Transverse colon (tissue), 4 donors: Measurements from ENCODE around the gene CSKMT. TPM values are rescaled to one million over a fixed set of nuclear protein-coding genes. Genes with fewer than 3 reads are reported as not detected.

Source experiments
- DNase-seq: peaks from one replicate; pipeline ENCODE4 v3.0.0-alpha.2; 2019
- H3K27ac ChIP-seq, 4 donors: fragments of 200-600 bp; sonication (generic); 2 replicates each; pipeline ENCODE4 v1.5.1; 2016 to 2018; ENCODE audit warnings: inconsistent platforms in 4 of 4
- H3K27me3 ChIP-seq: fragments of 200-600 bp; sonication (generic); 2 replicates; pipeline ENCODE4 v1.5.1; 2017; ENCODE audit warnings: inconsistent platforms
- H3K36me3 ChIP-seq, 4 donors: fragments of 200-600 bp; sonication (generic); 2 replicates each; pipeline ENCODE4 v1.5.1; 2017 to 2019; ENCODE audit warnings: inconsistent platforms in 4 of 4
- H3K4me1 ChIP-seq, 4 donors: fragments of 200-600 bp; sonication (generic); 2 replicates each; pipeline ENCODE4 v1.5.1; 2017 to 2020; ENCODE audit warnings: inconsistent platforms in 4 of 4
- H3K4me3 ChIP-seq, 4 donors: fragments of 200-600 bp; sonication (generic); 1 replicate in 1 of 4; 2 replicates in 3 of 4; pipeline versions ENCODE4 v1.5.1 to v1.6.1; 2017 to 2019; ENCODE audit warnings: inconsistent platforms in 4 of 4
- H3K9me3 ChIP-seq, 2 donors: fragments of 200-600 bp; sonication (generic); 2 replicates each; pipeline ENCODE4 v1.5.1; 2017 to 2019; ENCODE audit warnings: inconsistent platforms in 2 of 2
- EP300 ChIP-seq: sonication (generic); formaldehyde crosslinking; IDR thresholded peaks from one replicate; pipeline ENCODE4 v1.6.1; 2017; ENCODE audit warnings: antibody characterized with exemption, low read depth
- POLR2A ChIP-seq: fragments of 450-650 bp; IDR thresholded peaks from one replicate; pipeline ENCODE4 v1.6.1; 2016; ENCODE audit warnings: antibody characterized with exemption, mild to moderate bottlenecking, moderate library complexity
- POLR2AphosphoS5 ChIP-seq, 3 donors: sonication (generic); formaldehyde crosslinking; IDR thresholded peaks; one replicate each; pipeline ENCODE4 v1.6.1; 2016; ENCODE audit warnings: antibody characterized with exemption in 3 of 3
- WGBS, 2 donors: methylation state at CpG; one replicate each; pipeline ENCODE4 v1.1.5; 2018; ENCODE audit warnings: low coverage in 1 of 2; 5-methylcytosine and 5-hydroxymethylcytosine counted together
- in situ Hi-C, 4 donors: fragments of 200-750 bp; cut with MboI; loops; one replicate each; pipeline versions ENCODE4 v1.15.0 to v1.15.1; 2017; ENCODE audit warnings: low sequenced_read_pairs in 3 of 4, low pct_ligation_motif_present in 1 of 4, low pct_unique_long_range_greater_than_20kb in 1 of 4
- intact Hi-C: fragments of 100-400 bp; cut with DNase I; formaldehyde crosslinking; loops from one replicate; pipeline ENCODE4 v1.15.1; 2023; ENCODE audit warnings: low total_unique reads
- total RNA-seq, 4 donors: library from RNA; depleted of rRNA; stranded (reverse); fragments of >200 nt; gene quantifications; one replicate each; pipeline ENCODE4 v1.1.0, GENCODE V29; 2016
- TF ChIP-seq, protein P1 (sequence below), 5 experiments: fragments of 200-600 bp in 3 of 5; fragments of 450-650 bp in 2 of 5; sonication (generic) in 3 of 5; IDR thresholded peaks; 1 replicate in 2 of 5; 2 replicates in 3 of 5; pipeline ENCODE4 v1.5.1; 2016 to 2017; ENCODE audit warnings: antibody characterized with exemption in 5 of 5, inconsistent platforms in 3 of 5, mild to moderate bottlenecking in 2 of 5, moderate library complexity in 1 of 5

Gene CSKMT
- total RNA-seq, 4 donors from 2014 or later = 6.0 to 17.0 TPM; not detected in 2

GRCh38 chr11:62708793-62709192 is 43.7 kb downstream of the CSKMT start:
- intact Hi-C loops = no loop called here
- TF ChIP-seq POLR2AphosphoS5 (IDR thresholded peaks at IDR 0.05) (no peak), POLR2A (no peak), EP300 (no peak)
- TF ChIP-seq, protein P1, sequence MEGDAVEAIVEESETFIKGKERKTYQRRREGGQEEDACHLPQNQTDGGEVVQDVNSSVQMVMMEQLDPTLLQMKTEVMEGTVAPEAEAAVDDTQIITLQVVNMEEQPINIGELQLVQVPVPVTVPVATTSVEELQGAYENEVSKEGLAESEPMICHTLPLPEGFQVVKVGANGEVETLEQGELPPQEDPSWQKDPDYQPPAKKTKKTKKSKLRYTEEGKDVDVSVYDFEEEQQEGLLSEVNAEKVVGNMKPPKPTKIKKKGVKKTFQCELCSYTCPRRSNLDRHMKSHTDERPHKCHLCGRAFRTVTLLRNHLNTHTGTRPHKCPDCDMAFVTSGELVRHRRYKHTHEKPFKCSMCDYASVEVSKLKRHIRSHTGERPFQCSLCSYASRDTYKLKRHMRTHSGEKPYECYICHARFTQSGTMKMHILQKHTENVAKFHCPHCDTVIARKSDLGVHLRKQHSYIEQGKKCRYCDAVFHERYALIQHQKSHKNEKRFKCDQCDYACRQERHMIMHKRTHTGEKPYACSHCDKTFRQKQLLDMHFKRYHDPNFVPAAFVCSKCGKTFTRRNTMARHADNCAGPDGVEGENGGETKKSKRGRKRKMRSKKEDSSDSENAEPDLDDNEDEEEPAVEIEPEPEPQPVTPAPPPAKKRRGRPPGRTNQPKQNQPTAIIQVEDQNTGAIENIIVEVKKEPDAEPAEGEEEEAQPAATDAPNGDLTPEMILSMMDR (IDR thresholded peaks at IDR 0.05) = no peak
- in situ Hi-C loops = no loop called here

DNA sequence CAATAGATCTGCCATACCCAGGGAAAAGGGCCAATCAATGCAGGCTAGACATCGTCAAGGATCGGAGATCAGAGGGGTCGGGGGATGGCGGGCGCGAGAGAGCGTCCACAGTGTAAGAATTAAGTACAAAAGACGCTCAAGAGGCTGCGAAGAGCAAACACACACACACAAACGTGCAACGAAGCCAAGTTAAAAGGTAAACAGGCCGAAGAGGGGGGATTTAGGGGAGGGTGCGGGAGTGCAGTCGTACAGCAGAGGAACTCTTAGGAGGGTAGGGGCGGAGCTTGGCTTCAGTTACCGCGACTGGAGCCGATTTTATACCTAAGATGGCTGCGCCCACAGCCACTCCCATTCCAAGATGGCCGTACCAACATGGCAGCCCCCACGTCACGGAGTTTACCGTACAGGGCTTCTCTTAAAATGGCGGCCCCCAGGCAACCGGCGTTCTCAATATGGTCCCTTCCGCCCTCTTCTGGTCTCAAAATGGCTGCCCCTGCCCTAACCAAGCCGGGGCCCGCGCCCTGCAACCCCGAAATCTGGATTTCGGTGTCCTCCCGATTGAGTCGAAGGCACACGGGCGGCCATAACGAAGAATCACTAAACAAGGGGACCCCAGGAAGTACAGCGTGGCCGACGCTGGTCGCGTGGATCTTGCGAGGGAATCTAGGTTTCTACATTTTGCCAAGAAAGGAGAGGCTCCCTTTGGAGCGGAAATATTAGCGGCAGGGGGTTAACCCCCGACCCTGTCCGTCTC is 44.3 kb downstream of the CSKMT start:
- in situ Hi-C loops = no loop called here

More at GRCh38 chr11:62708793-62709192, 43.7 kb downstream of the CSKMT start:
- no peaks in the 10 kb centered on the region for H3K27me3 ChIP-seq
- WGBS, 2 donors = 0 to 2% methylated on average over 2 to 7 of the region's 7 CpGs
- peak overlapping the region; percentile 93 to 98 (median 96) for H3K27ac ChIP-seq
- H3K4me3 ChIP-seq = peak overlapping the region; percentile 30 to 71 (median 51)
- no peaks in the 10 kb centered on the region for H3K9me3 ChIP-seq
- peak; percentile 54 for DNase-seq
- peaks cover 0 to 14% (median 0%) of the 10 kb centered on the region in 4 donors for H3K36me3 ChIP-seq
- H3K4me1 ChIP-seq = peaks cover 33 to 57% (median 40%) of the 10 kb centered on the region in 4 donors

DNA sequence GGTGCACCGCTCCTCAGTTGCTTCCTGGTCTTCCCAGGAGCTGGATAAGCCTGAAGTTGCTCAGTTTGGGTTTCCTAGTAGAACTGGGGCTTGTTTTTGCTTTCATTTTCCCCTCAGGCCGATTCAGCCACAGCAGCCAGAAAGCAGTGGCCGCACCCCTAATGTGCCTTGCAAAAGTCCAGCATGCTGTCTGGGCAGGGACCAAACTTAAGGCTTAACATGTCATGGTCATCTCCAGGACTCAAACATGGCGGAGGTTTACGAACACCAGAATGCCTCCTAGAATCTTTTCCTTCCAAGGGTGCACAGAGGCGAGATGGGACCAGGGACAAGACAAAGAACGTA is 44.9 kb downstream of the CSKMT start:
- Histone ChIP-seq H3K9me3 (no peaks in the 10 kb centered on the region), H3K27ac (peak overlapping the region; percentile 93 to 98 (median 96)), H3K27me3 (no peaks in the 10 kb centered on the region), H3K4me1 (peaks cover 32 to 62% (median 36%) of the 10 kb centered on the region in 4 donors), H3K4me3 (peak overlapping the region; percentile 50 to 71 (median 53)), H3K36me3 (peaks cover 0 to 24% (median 0%) of the 10 kb centered on the region in 4 donors)
- no peak for DNase-seq
- 62% methylated on average over 7 of the region's 7 CpGs; no CpG with 5 or more reads in 1 of the 2 donors for WGBS, 2 donors
- TF ChIP-seq POLR2A (no peak), EP300 (no peak), POLR2AphosphoS5 (IDR thresholded peaks at IDR 0.05) (no peak)
- TF ChIP-seq, protein P1 (IDR thresholded peaks at IDR 0.05) = no peak
- intact Hi-C loops = no loop called here
- in situ Hi-C loops = no loop called here

More for the DNA sequence above, 44.3 kb downstream of the CSKMT start:
- Histone ChIP-seq H3K27ac (peak overlapping the region; percentile 93 to 98 (median 96)), H3K36me3 (peaks cover 0 to 20% (median 0%) of the 10 kb centered on the region in 4 donors), H3K4me3 (peak overlapping the region; percentile 50 to 71 (median 53)), H3K27me3 (no peaks in the 10 kb centered on the region), H3K4me1 (peaks cover 33 to 63% (median 40%) of the 10 kb centered on the region in 4 donors), H3K9me3 (no peaks in the 10 kb centered on the region)
- 0 to 2% methylated on average over 15 to 47 of the region's 47 CpGs for WGBS, 2 donors
- TF ChIP-seq, protein P1 (IDR thresholded peaks at IDR 0.05) = peak in 3 of 5 experiments; percentile 15 to 30 (median 17)
- TF ChIP-seq POLR2A (peak; percentile 92), EP300 (no peak), POLR2AphosphoS5 (IDR thresholded peaks at IDR 0.05) (peak; percentile 45 to 91 (median 88))
- peak; percentile 98 for DNase-seq
- intact Hi-C loops = no loop called here

DNA sequence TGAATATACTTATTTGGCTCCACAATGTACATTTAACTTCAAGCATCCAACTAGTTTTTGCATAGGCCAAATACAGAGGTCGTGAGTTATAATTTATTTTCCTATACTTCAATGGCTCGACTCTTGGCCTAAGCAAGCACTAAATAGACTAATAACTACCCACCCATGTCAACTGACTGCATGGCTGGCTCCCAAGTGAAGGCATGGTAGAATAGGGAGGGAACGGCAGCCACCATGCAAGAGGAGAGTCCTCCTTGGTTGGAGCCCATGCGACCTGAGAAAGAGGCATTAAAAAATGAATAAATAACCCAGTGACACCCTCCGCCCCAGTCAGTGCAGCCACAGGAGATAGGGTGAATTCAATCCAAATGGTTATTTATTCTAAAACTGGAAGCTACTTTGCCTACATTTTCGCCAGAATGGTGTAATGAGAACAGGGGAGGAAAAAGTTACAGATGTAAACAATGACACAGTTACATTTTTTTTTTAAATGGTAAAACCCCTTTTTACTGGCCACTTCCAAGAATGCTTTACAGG is 47.2 kb downstream of the CSKMT start:
- intact Hi-C loops = no loop called here
- Histone ChIP-seq H3K36me3 (peaks cover 0 to 48% (median 9%) of the 10 kb centered on the region in 4 donors), H3K27ac (peak overlapping the region; percentile 62 to 68 (median 66))

More for the DNA sequence above, 47.2 kb downstream of the CSKMT start:
- Histone ChIP-seq H3K4me1 (peaks cover 14 to 46% (median 22%) of the 10 kb centered on the region in 4 donors), H3K4me3 (no peak overlapping the region), H3K27me3 (no peaks in the 10 kb centered on the region), H3K9me3 (no peaks in the 10 kb centered on the region)
- 77 to 87% methylated on average over 4 to 6 of the region's 6 CpGs for WGBS, 2 donors
- TF ChIP-seq POLR2A (no peak), EP300 (no peak), POLR2AphosphoS5 (IDR thresholded peaks at IDR 0.05) (no peak)
- TF ChIP-seq, protein P1 (IDR thresholded peaks at IDR 0.05) = no peak
- DNase-seq = no peak
- in situ Hi-C loops = no loop called here
